ENCODE data around the gene PDGFC.

PDGFC gene

DNA sequence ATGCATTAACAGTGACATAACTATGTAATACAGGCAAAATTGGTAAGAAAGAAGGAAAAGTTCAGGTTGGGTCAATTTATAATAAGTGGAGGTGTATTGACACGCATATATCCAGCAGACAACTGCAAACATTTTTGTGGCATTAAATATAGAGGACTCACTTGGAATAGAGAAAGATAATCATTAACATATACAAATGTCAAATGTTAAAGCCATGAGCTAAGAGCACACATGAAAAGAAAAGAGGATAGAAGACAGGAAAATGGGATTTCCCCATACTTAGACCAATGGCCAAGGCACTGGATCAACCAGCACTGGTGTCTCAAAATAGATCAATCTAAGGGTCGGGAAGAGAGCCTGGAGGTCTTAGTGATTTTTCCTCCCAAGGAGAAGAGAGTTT, 187.6 kb downstream of the PDGFC start:
- Histone ChIP-seq H3K9ac (ENCODE audit: insufficient read length) (no peak overlapping the region), H3K9me3 (ENCODE audit: low read depth, low read length) (no peaks in the 10 kb centered on the region), H3K36me3 (ENCODE audit: insufficient read depth, low read length) (no peaks in the 10 kb centered on the region), H3K27ac (no peak overlapping the region), H3K4me3 (no peak overlapping the region)
- DNase-seq (ENCODE audit: low read depth, low spot score): no peak
- no peak for TF ChIP-seq EZH2 (IDR thresholded peaks at IDR 0.05)
- TF ChIP-seq FOXP2 (optimal IDR thresholded peaks at IDR 0.05; ENCODE audit: control extremely low read depth, extremely low read length, insufficient read depth): no peak
- TF ChIP-seq POLR2AphosphoS5 (IDR thresholded peaks at IDR 0.05; ENCODE audit: borderline replicate concordance, low read depth, low read length): no peak

DNA sequence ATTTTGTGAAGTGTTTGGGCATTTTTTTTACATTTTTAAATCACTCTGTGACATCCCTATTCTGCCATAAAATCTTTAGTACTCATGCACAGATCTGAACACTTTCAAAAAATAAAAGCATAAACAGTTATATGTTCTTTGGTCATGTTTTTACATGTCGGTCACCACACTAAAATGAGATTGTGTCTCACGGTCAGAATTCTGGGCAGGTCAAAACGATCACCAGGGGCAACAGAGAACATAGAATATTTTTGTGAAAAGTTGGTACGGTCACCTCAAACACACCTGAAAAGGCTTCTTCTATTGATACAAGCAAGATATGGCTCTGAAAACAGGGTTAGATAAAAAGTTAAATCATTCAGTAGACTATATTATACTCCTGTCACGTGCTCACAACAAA, 189.1 kb downstream of the PDGFC start:
- Histone ChIP-seq H3K36me3 (ENCODE audit: insufficient read depth, low read length) (no peaks in the 10 kb centered on the region), H3K9ac (ENCODE audit: insufficient read length) (no peak overlapping the region), H3K4me3 (no peak overlapping the region), H3K27ac (no peak overlapping the region), H3K9me3 (ENCODE audit: low read depth, low read length) (no peaks in the 10 kb centered on the region)
- TF ChIP-seq POLR2AphosphoS5 (IDR thresholded peaks at IDR 0.05; ENCODE audit: borderline replicate concordance, low read depth, low read length): no peak
- TF ChIP-seq EZH2 (IDR thresholded peaks at IDR 0.05): no peak
- no peak for TF ChIP-seq FOXP2 (optimal IDR thresholded peaks at IDR 0.05; ENCODE audit: control extremely low read depth, extremely low read length, insufficient read depth)
- no peak for DNase-seq (ENCODE audit: low read depth, low spot score)

DNA sequence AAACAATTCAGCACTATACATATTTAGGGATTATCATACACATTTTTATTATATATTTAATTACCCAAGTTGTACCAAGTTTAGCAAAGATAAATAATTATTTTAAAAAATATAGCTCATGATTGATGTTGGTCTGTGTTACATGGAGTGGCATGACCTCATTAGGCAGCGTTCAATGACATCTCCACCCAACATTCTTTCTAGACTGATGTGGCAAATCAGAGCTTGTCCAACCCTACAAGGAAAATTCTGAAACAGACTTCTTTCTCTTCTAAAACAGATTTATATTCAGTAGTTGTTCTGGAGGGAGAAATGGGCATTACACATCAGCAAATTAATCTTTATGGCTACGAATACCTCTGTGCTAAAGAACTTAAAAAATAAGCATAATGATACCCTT, 189.7 kb downstream of the PDGFC start:
- Histone ChIP-seq H3K4me3 (no peak overlapping the region), H3K27ac (no peak overlapping the region), H3K9me3 (ENCODE audit: low read depth, low read length) (no peaks in the 10 kb centered on the region), H3K9ac (ENCODE audit: insufficient read length) (no peak overlapping the region), H3K36me3 (ENCODE audit: insufficient read depth, low read length) (no peaks in the 10 kb centered on the region)
- no peak for TF ChIP-seq FOXP2 (optimal IDR thresholded peaks at IDR 0.05; ENCODE audit: control extremely low read depth, extremely low read length, insufficient read depth)
- no peak for TF ChIP-seq POLR2AphosphoS5 (IDR thresholded peaks at IDR 0.05; ENCODE audit: borderline replicate concordance, low read depth, low read length)
- TF ChIP-seq EZH2 (IDR thresholded peaks at IDR 0.05): no peak
- no peak for DNase-seq (ENCODE audit: low read depth, low spot score)

DNA sequence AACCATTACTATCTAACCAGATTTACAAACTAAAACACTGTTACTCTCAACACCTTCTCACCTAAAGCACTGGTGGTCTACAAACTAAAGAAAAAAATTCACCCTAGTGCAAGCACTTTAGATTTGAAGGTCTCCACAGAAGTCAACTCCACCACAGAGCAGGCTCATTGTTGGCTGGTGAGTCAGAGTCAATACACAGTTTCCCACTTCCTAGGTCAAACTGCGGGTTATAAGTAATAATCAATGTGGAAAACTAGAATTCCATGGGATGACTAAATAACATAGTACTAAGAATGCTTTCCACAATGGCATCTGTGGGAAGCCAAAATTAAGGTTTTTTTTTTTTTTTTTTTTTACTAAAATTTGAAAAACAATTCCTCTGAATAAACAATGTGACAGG, 191.8 kb downstream of the PDGFC start:
- Histone ChIP-seq H3K9ac (ENCODE audit: insufficient read length) (no peak overlapping the region), H3K36me3 (ENCODE audit: insufficient read depth, low read length) (no peaks in the 10 kb centered on the region), H3K9me3 (ENCODE audit: low read depth, low read length) (no peaks in the 10 kb centered on the region), H3K4me3 (no peak overlapping the region), H3K27ac (no peak overlapping the region)
- no peak for DNase-seq (ENCODE audit: low read depth, low spot score)
- TF ChIP-seq EZH2 (IDR thresholded peaks at IDR 0.05) (no peak), POLR2AphosphoS5 (IDR thresholded peaks at IDR 0.05; ENCODE audit: borderline replicate concordance, low read depth, low read length) (no peak), FOXP2 (optimal IDR thresholded peaks at IDR 0.05; ENCODE audit: control extremely low read depth, extremely low read length, insufficient read depth) (no peak)

DNA sequence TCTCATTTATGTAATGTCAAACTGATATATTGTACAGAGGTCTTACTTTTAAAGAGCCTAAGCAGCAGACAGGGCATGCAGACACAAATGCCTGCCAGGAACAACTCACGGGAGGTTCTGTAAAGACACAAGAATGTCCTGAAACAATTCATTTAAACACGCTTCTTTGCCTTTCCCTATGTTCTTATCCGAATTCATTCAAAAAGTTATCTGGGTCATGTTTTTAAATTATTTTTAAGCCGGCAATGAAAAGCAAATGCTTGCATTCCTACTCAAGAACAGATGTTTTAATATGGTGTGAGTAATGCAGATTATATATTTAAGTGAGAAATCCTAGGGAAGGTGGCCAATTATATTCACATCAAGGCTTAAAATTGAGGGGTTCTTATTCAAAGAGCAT, 192.6 kb downstream of the PDGFC start:
- H3K9ac ChIP-seq (ENCODE audit: insufficient read length): no peak overlapping the region
- no peaks in the 10 kb centered on the region for H3K36me3 ChIP-seq (ENCODE audit: insufficient read depth, low read length)
- H3K4me3 ChIP-seq: no peak overlapping the region
- TF ChIP-seq EZH2 (IDR thresholded peaks at IDR 0.05) (no peak), FOXP2 (optimal IDR thresholded peaks at IDR 0.05; ENCODE audit: control extremely low read depth, extremely low read length, insufficient read depth) (no peak), POLR2AphosphoS5 (IDR thresholded peaks at IDR 0.05; ENCODE audit: borderline replicate concordance, low read depth, low read length) (no peak)
- H3K9me3 ChIP-seq (ENCODE audit: low read depth, low read length): no peaks in the 10 kb centered on the region
- no peak overlapping the region for H3K27ac ChIP-seq
- DNase-seq (ENCODE audit: low read depth, low spot score): no peak

DNA sequence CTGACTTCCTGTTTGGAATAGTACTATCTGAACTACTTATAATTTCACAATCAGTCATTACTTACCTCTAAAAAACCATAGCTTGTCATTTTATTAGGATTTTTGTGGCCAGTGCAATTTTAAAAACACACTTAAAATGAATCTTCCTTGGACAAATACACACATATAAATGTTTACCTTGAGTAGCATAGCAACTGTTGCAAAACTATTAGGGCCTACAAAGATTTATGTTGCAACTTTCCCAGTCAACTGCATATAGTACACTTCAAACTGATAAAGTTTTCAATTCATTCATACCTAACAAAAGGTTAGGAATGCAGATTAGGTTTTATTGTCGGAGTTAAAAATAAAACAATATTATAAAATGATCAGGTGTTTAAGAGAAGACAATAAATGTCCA, 193.0 kb downstream of the PDGFC start:
- H3K9me3 ChIP-seq (ENCODE audit: low read depth, low read length): no peaks in the 10 kb centered on the region
- no peak overlapping the region for H3K4me3 ChIP-seq
- peak overlapping the region; percentile 32; the same call in 1 of the 2 replicates for H3K27ac ChIP-seq
- H3K9ac ChIP-seq (ENCODE audit: insufficient read length): no peak overlapping the region
- H3K36me3 ChIP-seq (ENCODE audit: insufficient read depth, low read length): no peaks in the 10 kb centered on the region
- no peak for DNase-seq (ENCODE audit: low read depth, low spot score)
- no peak for TF ChIP-seq FOXP2 (optimal IDR thresholded peaks at IDR 0.05; ENCODE audit: control extremely low read depth, extremely low read length, insufficient read depth)
- TF ChIP-seq EZH2 (IDR thresholded peaks at IDR 0.05): no peak
- no peak for TF ChIP-seq POLR2AphosphoS5 (IDR thresholded peaks at IDR 0.05; ENCODE audit: borderline replicate concordance, low read depth, low read length)

DNA sequence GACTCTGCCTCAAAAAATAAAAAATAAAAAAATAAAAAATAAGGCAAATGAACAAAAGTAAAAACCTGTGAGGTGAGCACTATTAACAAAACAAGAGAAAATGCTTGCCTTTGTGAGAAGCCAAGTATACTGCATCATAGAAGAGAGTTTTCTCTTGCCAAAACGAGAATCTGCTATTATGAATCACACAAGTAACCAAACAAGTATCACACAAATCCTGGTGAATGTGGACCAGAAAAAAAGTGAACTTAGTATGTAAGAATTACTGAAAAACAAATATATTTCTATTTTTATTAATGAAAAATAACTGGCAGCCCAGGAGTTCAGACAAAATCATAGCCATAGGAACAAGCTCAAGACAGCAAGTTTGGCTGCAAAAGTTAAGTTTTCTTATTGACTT, 193.5 kb downstream of the PDGFC start:
- Histone ChIP-seq H3K27ac (no peak overlapping the region), H3K4me3 (no peak overlapping the region), H3K36me3 (ENCODE audit: insufficient read depth, low read length) (no peaks in the 10 kb centered on the region), H3K9me3 (ENCODE audit: low read depth, low read length) (no peaks in the 10 kb centered on the region), H3K9ac (ENCODE audit: insufficient read length) (no peak overlapping the region)
- TF ChIP-seq FOXP2 (optimal IDR thresholded peaks at IDR 0.05; ENCODE audit: control extremely low read depth, extremely low read length, insufficient read depth) (no peak), EZH2 (IDR thresholded peaks at IDR 0.05) (no peak), POLR2AphosphoS5 (IDR thresholded peaks at IDR 0.05; ENCODE audit: borderline replicate concordance, low read depth, low read length) (no peak)
- DNase-seq (ENCODE audit: low read depth, low spot score): no peak

DNA sequence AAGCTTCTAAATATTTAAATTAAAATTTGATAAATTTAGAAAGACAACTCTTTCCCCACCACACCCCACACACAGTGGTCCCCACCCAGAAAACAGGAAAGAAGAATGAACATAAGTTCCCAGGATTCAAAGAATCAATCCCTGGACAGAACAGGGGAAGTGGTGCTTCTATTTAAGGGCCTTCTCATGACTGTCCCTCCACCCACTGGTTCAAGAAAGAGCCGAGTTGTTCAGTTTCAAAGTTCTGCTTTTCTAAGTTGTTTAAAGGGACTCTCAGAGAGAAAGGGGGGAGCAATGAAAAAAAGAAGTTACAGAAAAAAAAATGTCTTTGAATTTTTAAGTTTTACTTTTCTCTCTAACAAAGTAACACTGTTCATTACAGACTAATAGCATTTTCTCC, 195.8 kb downstream of the PDGFC start:
- H3K36me3 ChIP-seq (ENCODE audit: insufficient read depth, low read length): no peaks in the 10 kb centered on the region
- no peak overlapping the region for H3K27ac ChIP-seq
- no peaks in the 10 kb centered on the region for H3K9me3 ChIP-seq (ENCODE audit: low read depth, low read length)
- H3K4me3 ChIP-seq: no peak overlapping the region
- DNase-seq (ENCODE audit: low read depth, low spot score): no peak
- no peak for TF ChIP-seq FOXP2 (optimal IDR thresholded peaks at IDR 0.05; ENCODE audit: control extremely low read depth, extremely low read length, insufficient read depth)
- TF ChIP-seq EZH2 (IDR thresholded peaks at IDR 0.05): no peak
- TF ChIP-seq POLR2AphosphoS5 (IDR thresholded peaks at IDR 0.05; ENCODE audit: borderline replicate concordance, low read depth, low read length): no peak
- H3K9ac ChIP-seq (ENCODE audit: insufficient read length): no peak overlapping the region

DNA sequence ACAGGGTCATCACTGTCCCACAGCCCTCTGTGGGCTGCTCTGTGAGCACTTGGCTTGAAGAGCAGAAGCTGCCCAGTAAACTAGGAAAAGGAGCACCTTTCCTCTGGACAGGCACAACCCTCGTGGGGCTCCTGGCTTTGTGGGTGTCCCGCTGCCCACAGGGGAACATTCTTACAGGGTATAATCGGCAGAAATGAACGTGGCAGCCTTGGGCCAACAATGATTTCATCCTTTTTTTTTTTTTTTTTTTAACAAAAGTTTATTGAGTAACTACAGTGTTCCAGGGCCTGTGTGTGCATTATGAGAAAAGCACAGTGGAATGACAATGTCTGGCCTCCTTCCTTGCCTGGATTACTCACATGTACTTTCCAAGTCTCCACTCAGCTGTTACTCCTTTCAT, 197.2 kb downstream of the PDGFC start:
- TF ChIP-seq EZH2 (IDR thresholded peaks at IDR 0.05) (no peak), FOXP2 (optimal IDR thresholded peaks at IDR 0.05; ENCODE audit: control extremely low read depth, extremely low read length, insufficient read depth) (no peak)
- Histone ChIP-seq H3K9ac (ENCODE audit: insufficient read length) (no peak overlapping the region), H3K36me3 (ENCODE audit: insufficient read depth, low read length) (no peaks in the 10 kb centered on the region), H3K9me3 (ENCODE audit: low read depth, low read length) (no peaks in the 10 kb centered on the region), H3K27ac (no peak overlapping the region), H3K4me3 (no peak overlapping the region)
- no peak for DNase-seq (ENCODE audit: low read depth, low spot score)
